Mesenchymal stem cell (in vitro differentiated cells and primary cell): ENCODE results near the gene FCER2.

Experiments
- DNase-seq: peaks from one replicate; pipeline ENCODE4 v3.0.0-alpha.2; 2013
- H2AFZ ChIP-seq: one replicate; pipeline ENCODE4 v1.6.1; 2013; ENCODE audit warnings: low read depth, mild to moderate bottlenecking, control low read depth, inconsistent platforms, low read length, moderate library complexity
- H2AK5ac ChIP-seq: 2 replicates; pipeline ENCODE4 v1.6.1; 2013; ENCODE audit warnings: low read length, moderate library complexity, mild to moderate bottlenecking, inconsistent platforms; ENCODE audit not compliant: severe bottlenecking
- H2BK120ac ChIP-seq: one replicate; pipeline ENCODE4 v1.6.1; 2013; ENCODE audit warnings: low read depth, mild to moderate bottlenecking, inconsistent platforms, low read length, moderate library complexity
- H2BK12ac ChIP-seq, 2 experiments: one replicate each; pipeline ENCODE4 v1.6.1; 2013; ENCODE audit warnings: inconsistent platforms in 2 of 2, low read length in 2 of 2, mild to moderate bottlenecking in 2 of 2, moderate library complexity in 2 of 2, control low read depth in 1 of 2
- H2BK15ac ChIP-seq: one replicate; pipeline ENCODE4 v1.6.1; 2013; ENCODE audit warnings: mild to moderate bottlenecking, low read depth, inconsistent platforms; ENCODE audit not compliant: poor library complexity, severe bottlenecking
- H2BK5ac ChIP-seq: 2 replicates; pipeline ENCODE4 v1.6.1; 2013; ENCODE audit warnings: low read depth, mild to moderate bottlenecking, low read length, control low read depth, inconsistent platforms; ENCODE audit not compliant: poor library complexity, severe bottlenecking
- H3K14ac ChIP-seq, 2 experiments: one replicate each; pipeline ENCODE4 v1.6.1; 2013; ENCODE audit warnings: inconsistent platforms in 2 of 2, low read length in 2 of 2, control low read depth in 1 of 2, mild to moderate bottlenecking in 1 of 2, moderate library complexity in 1 of 2
- H3K18ac ChIP-seq, 2 experiments: one replicate each; pipeline ENCODE4 v1.6.1; 2013; ENCODE audit warnings: inconsistent platforms in 2 of 2, low read length in 2 of 2, control low read depth in 1 of 2, low read depth in 1 of 2, mild to moderate bottlenecking in 1 of 2
- H3K23ac ChIP-seq, 2 experiments: one replicate each; pipeline ENCODE4 v1.6.1; 2013; ENCODE audit warnings: inconsistent platforms in 2 of 2, low read length in 2 of 2, mild to moderate bottlenecking in 2 of 2, moderate library complexity in 2 of 2, control low read depth in 1 of 2
- H3K27ac ChIP-seq: 2 replicates; pipeline ENCODE4 v1.5.1; 2013; ENCODE audit warnings: mild to moderate bottlenecking, moderate library complexity, low read length, control low read depth, inconsistent platforms; ENCODE audit not compliant: poor library complexity, severe bottlenecking
- H3K27me3 ChIP-seq, 2 experiments: 2 replicates each; pipeline versions ENCODE4 v1.6.1 to v1.7.0; 2013; ENCODE audit warnings: low read length in 2 of 2, mild to moderate bottlenecking in 2 of 2, moderate library complexity in 2 of 2, control low read depth in 1 of 2, inconsistent platforms in 1 of 2; ENCODE audit not compliant: control insufficient read depth in 1 of 2, insufficient read depth in 1 of 2
- H3K36me3 ChIP-seq, 2 experiments: 2 replicates each; pipeline versions ENCODE4 v1.6.1 to v1.7.0; 2013; ENCODE audit warnings: low read length in 2 of 2, control low read depth in 1 of 2, inconsistent platforms in 1 of 2, low read depth in 1 of 2, mild to moderate bottlenecking in 1 of 2; ENCODE audit not compliant: insufficient read depth in 2 of 2, control insufficient read depth in 1 of 2
- H3K4ac ChIP-seq, 2 experiments: one replicate each; pipeline ENCODE4 v1.6.1; 2013; ENCODE audit warnings: inconsistent platforms in 2 of 2, low read length in 2 of 2, mild to moderate bottlenecking in 2 of 2, moderate library complexity in 2 of 2, control low read depth in 1 of 2, low read depth in 1 of 2
- H3K4me1 ChIP-seq: 2 replicates; pipeline ENCODE4 v1.6.1; 2013; ENCODE audit warnings: low read depth, low read length, control low read depth; ENCODE audit not compliant: control insufficient read depth, insufficient read depth
- H3K4me2 ChIP-seq: 2 replicates; pipeline ENCODE4 v1.6.1; 2013; ENCODE audit warnings: low read length, mild to moderate bottlenecking, inconsistent platforms; ENCODE audit not compliant: poor library complexity, severe bottlenecking
- H3K4me3 ChIP-seq, 2 experiments: 2 replicates each; pipeline versions ENCODE4 v1.5.1 to v1.7.0; 2013; ENCODE audit warnings: low read length in 2 of 2, mild to moderate bottlenecking in 2 of 2, control low read depth in 1 of 2, low read depth in 1 of 2; ENCODE audit not compliant: insufficient read depth in 1 of 2
- H3K79me1 ChIP-seq: replicated peaks from 2 replicates; pipeline ENCODE4 v1.6.1; 2013; ENCODE audit warnings: mild to moderate bottlenecking, control low read depth, low read length, inconsistent platforms; ENCODE audit not compliant: poor library complexity, severe bottlenecking
- H3K9ac ChIP-seq: 2 replicates; pipeline ENCODE4 v1.7.0; 2013; ENCODE audit warnings: mild to moderate bottlenecking, low read length, moderate library complexity
- H3K9me3 ChIP-seq: 2 replicates; pipeline ENCODE4 v1.7.0; 2013; ENCODE audit warnings: mild to moderate bottlenecking, low read length; ENCODE audit not compliant: control insufficient read depth
- H4K8ac ChIP-seq: one replicate; pipeline ENCODE4 v1.6.1; 2013; ENCODE audit warnings: inconsistent platforms, mild to moderate bottlenecking, low read length, moderate library complexity
- H4K91ac ChIP-seq: one replicate; pipeline ENCODE4 v1.6.1; 2013; ENCODE audit warnings: mild to moderate bottlenecking, low read length, inconsistent platforms
- WGBS: methylation state at CpG from one replicate; pipeline ENCODE4 v1.1.7; 2013; ENCODE audit warnings: mixed read lengths; 5-methylcytosine and 5-hydroxymethylcytosine counted together

Gene FCER2

GRCh38 chr19:7669641-7670040, 32.3 kb downstream of the FCER2 start:
- no peak overlapping the region for H4K8ac ChIP-seq
- no peak overlapping the region for H2AFZ ChIP-seq
- DNase-seq = no peak
- H3K18ac ChIP-seq = no peak overlapping the region
- no peak overlapping the region for H3K4me3 ChIP-seq
- no peak overlapping the region for H2BK12ac ChIP-seq
- peaks cover 44 to 47% of the 10 kb centered on the region in 2 experiments for H3K27me3 ChIP-seq
- H2AK5ac ChIP-seq = no peak overlapping the region
- H3K79me1 ChIP-seq = no peaks in the 10 kb centered on the region
- no peak overlapping the region for H2BK5ac ChIP-seq
- no peak overlapping the region for H2BK15ac ChIP-seq
- no peak overlapping the region for H3K23ac ChIP-seq
- H3K4ac ChIP-seq = no peak overlapping the region
- H2BK120ac ChIP-seq = no peak overlapping the region
- peaks cover 5% of the 10 kb centered on the region for H3K9me3 ChIP-seq
- 38% methylated on average over 6 of the region's 9 CpGs for WGBS
- H3K4me2 ChIP-seq = no peak overlapping the region
- H3K4me1 ChIP-seq = peaks cover 2% of the 10 kb centered on the region
- H3K36me3 ChIP-seq = no peaks in the 10 kb centered on the region
- no peak overlapping the region for H3K27ac ChIP-seq
- H4K91ac ChIP-seq = no peak overlapping the region
- no peak overlapping the region for H3K9ac ChIP-seq
- H3K14ac ChIP-seq = no peak overlapping the region

GRCh38 chr19:7668842-7669241, 33.1 kb downstream of the FCER2 start, which contains the start of gene RETN:
TSS of gene RETN (plus strand) at chr19:7669049. CDS start at chr19:7669327, 278 bp downstream.
- H3K9me3 ChIP-seq = peaks cover 5% of the 10 kb centered on the region
- no peak within 1 kb of the TSS for H2AK5ac ChIP-seq
- H3K4me2 ChIP-seq = no peak within 1 kb of the TSS
- H3K4me1 ChIP-seq = peaks cover 2% of the 10 kb centered on the region
- no peak within 1 kb of the TSS for H2AFZ ChIP-seq
- H2BK120ac ChIP-seq = no peak within 1 kb of the TSS
- H3K79me1 ChIP-seq = no peaks in the 10 kb centered on the region
- H3K36me3 ChIP-seq = no peaks in the 10 kb centered on the region
- no peak within 1 kb of the TSS for H3K4me3 ChIP-seq
- H2BK15ac ChIP-seq = no peak within 1 kb of the TSS
- no peak within 1 kb of the TSS for H2BK12ac ChIP-seq
- 84% methylated on average over 9 of the region's 9 CpGs for WGBS
- DNase-seq = no peak
- no peak within 1 kb of the TSS for H2BK5ac ChIP-seq
- H3K27me3 ChIP-seq = peaks cover 40 to 47% of the 10 kb centered on the region in 2 experiments
- H3K9ac ChIP-seq = no peak within 1 kb of the TSS
- no peak within 1 kb of the TSS for H3K23ac ChIP-seq
- no peak within 1 kb of the TSS for H4K91ac ChIP-seq
- no peak within 1 kb of the TSS for H3K27ac ChIP-seq
- no peak within 1 kb of the TSS for H3K4ac ChIP-seq
- H3K18ac ChIP-seq = no peak within 1 kb of the TSS
- H4K8ac ChIP-seq = no peak within 1 kb of the TSS
- H3K14ac ChIP-seq = no peak within 1 kb of the TSS

- Histone ChIP-seq H3K4me3 (no peak overlapping the region), H3K27me3 (peaks cover 16 to 48% of the 10 kb centered on the region in 2 experiments), H3K79me1 (no peaks in the 10 kb centered on the region), H3K27ac (no peak overlapping the region), H3K9me3 (no peaks in the 10 kb centered on the region), H3K18ac (no peak overlapping the region), H2BK5ac (no peak overlapping the region), H3K4me1 (peaks cover under 1% of the 10 kb centered on the region), H3K9ac (no peak overlapping the region), H2AFZ (no peak overlapping the region), H3K4ac (no peak overlapping the region), H3K4me2 (no peak overlapping the region), H2AK5ac (no peak overlapping the region), H3K23ac (no peak overlapping the region), H4K91ac (no peak overlapping the region), H2BK15ac (no peak overlapping the region), H4K8ac (no peak overlapping the region), H3K36me3 (no peaks in the 10 kb centered on the region), H2BK120ac (no peak overlapping the region), H2BK12ac (no peak overlapping the region), H3K14ac (no peak overlapping the region)
- 71% methylated on average over 3 of the region's 4 CpGs for WGBS
- no peak for DNase-seq
Measured at GRCh38 chr19:7665076-7665475, 36.9 kb downstream of the FCER2 start.

GRCh38 chr19:7663706-7664105, 38.2 kb downstream of the FCER2 start:
- no peak overlapping the region for H2BK12ac ChIP-seq
- H3K4me2 ChIP-seq = no peak overlapping the region
- no peak overlapping the region for H2AK5ac ChIP-seq
- DNase-seq = no peak
- no peak overlapping the region for H3K4me3 ChIP-seq
- no peak overlapping the region for H3K9ac ChIP-seq
- H2BK120ac ChIP-seq = no peak overlapping the region
- H3K14ac ChIP-seq = no peak overlapping the region
- WGBS = 77% methylated on average over 3 of the region's 7 CpGs
- H3K18ac ChIP-seq = no peak overlapping the region
- H3K4me1 ChIP-seq = no peaks in the 10 kb centered on the region
- no peak overlapping the region for H3K27ac ChIP-seq
- H3K9me3 ChIP-seq = no peaks in the 10 kb centered on the region
- H4K8ac ChIP-seq = no peak overlapping the region
- H2AFZ ChIP-seq = no peak overlapping the region
- no peaks in the 10 kb centered on the region for H3K36me3 ChIP-seq
- H3K4ac ChIP-seq = no peak overlapping the region
- H4K91ac ChIP-seq = no peak overlapping the region
- H2BK15ac ChIP-seq = no peak overlapping the region
- no peaks in the 10 kb centered on the region for H3K79me1 ChIP-seq
- no peak overlapping the region for H2BK5ac ChIP-seq
- H3K23ac ChIP-seq = no peak overlapping the region
- peaks cover 8 to 36% of the 10 kb centered on the region in 2 experiments for H3K27me3 ChIP-seq
